Lung (tissue), 12 donors: Measurements from ENCODE around the gene CHST1. TPM values are rescaled to one million over a fixed set of nuclear protein-coding genes. Genes with fewer than 3 reads are reported as not detected.
A peak's percentile ranks its signal among the peaks of the same experiment; 100 is the strongest.

Source experiments
- ATAC-seq: fragments of 200-7000 bp; cut with Tn5 transposase; one replicate; pipeline ENCODE4 v1.9.1; 2020; ENCODE audit warnings: moderate number of reproducible peaks; ENCODE audit not compliant: insufficient read depth, low FRiP score
- DNase-seq, 3 donors: peaks; one replicate each; pipeline ENCODE4 v3.0.0-alpha.2; 2013 to 2017
- H3K27ac ChIP-seq, 2 donors: one replicate each; pipeline ENCODE4 v1.5.1; 2013; ENCODE audit warnings: mild to moderate bottlenecking in 2 of 2, moderate library complexity in 2 of 2, control low read depth in 1 of 2, inconsistent platforms in 1 of 2, low read depth in 1 of 2, low read length in 1 of 2
- H3K27me3 ChIP-seq, 3 donors: one replicate each; pipeline ENCODE4 v1.5.1; 2013; ENCODE audit warnings: low read length in 2 of 3; ENCODE audit not compliant: control insufficient read depth in 3 of 3, insufficient read depth in 3 of 3
- H3K36me3 ChIP-seq, 4 donors: one replicate each; pipeline ENCODE4 v1.5.1; 2013; ENCODE audit warnings: low read length in 4 of 4, mild to moderate bottlenecking in 1 of 4, moderate library complexity in 1 of 4; ENCODE audit not compliant: control insufficient read depth in 4 of 4, insufficient read depth in 4 of 4
- H3K4me1 ChIP-seq, 5 donors: one replicate each; pipeline ENCODE4 v1.5.1; 2013; ENCODE audit warnings: low read length in 5 of 5, mild to moderate bottlenecking in 2 of 5, moderate library complexity in 1 of 5; ENCODE audit not compliant: control insufficient read depth in 5 of 5, insufficient read depth in 5 of 5
- H3K4me3 ChIP-seq: one replicate; pipeline ENCODE4 v1.5.1; 2013; ENCODE audit warnings: mild to moderate bottlenecking, control low read depth, moderate library complexity
- H3K9ac ChIP-seq, 2 donors: one replicate each; pipeline ENCODE4 v1.5.1; 2013; ENCODE audit warnings: low read length in 2 of 2, control low read depth in 1 of 2; ENCODE audit not compliant: insufficient read depth in 1 of 2
- H3K9me3 ChIP-seq, 4 donors: one replicate each; pipeline ENCODE4 v1.5.1; 2013; ENCODE audit warnings: low read length in 3 of 4, mild to moderate bottlenecking in 1 of 4, moderate library complexity in 1 of 4; ENCODE audit not compliant: control insufficient read depth in 4 of 4, insufficient read depth in 3 of 4
- CTCF ChIP-seq: IDR thresholded peaks from 2 replicates; pipeline ENCODE4 v1.5.1; 2012; ENCODE audit warnings: mild to moderate bottlenecking; ENCODE audit errors: control extremely low read depth, extremely low read depth
- WGBS, 2 donors: extraction: QIAGEN DNeasy Blood & Tissue Kit; methylation state at CpG; one replicate each; pipeline ENCODE4 v1.1.7; 2013; 5-methylcytosine and 5-hydroxymethylcytosine counted together
- polyA plus RNA-seq, 2 donors: library from polyadenylated mRNA; stranded (reverse); fragments of 200-250 nt; gene quantifications; one replicate each; pipeline ENCODE4 v1.2.1, GENCODE V29; 2013
- total RNA-seq, 2 donors: library from RNA; depleted of rRNA in 1 of 2; stranded (reverse); fragments of >200 nt in 1 of 2; gene quantifications; one replicate each; pipeline ENCODE4 v1.2.1, GENCODE V29; 2014 to 2021
- donor health status: control.
- donor health status: control.
- donor health status: Bipolar disorder and iron deficiency.
- donor health status: healthy.
- donor health status: DM: yes; HTN: yes; CAD: no.

CHST1 gene
- total and polyA plus RNA-seq, 4 donors = 1.7 to 2.4 (median 1.9) TPM

- 14 to 29% methylated on average over 3 of the region's 3 CpGs for WGBS, 2 donors
- Histone ChIP-seq H3K27me3 (no peaks in the 10 kb centered on the region), H3K4me3 (no peak overlapping the region), H3K4me1 (peaks cover 0 to 26% (median 4%) of the 10 kb centered on the region in 5 donors), H3K9me3 (peaks cover 0 to 2% (median 0%) of the 10 kb centered on the region in 4 donors), H3K27ac (no peak overlapping the region), H3K36me3 (no peaks in the 10 kb centered on the region), H3K9ac (no peak overlapping the region)
- ATAC-seq (no peak), DNase-seq (peak; percentile 46 to 68 (median 46))
- TF ChIP-seq CTCF = no peak
Measured at GRCh38 chr11:45610627-45611026, 54.8 kb downstream of the CHST1 start.

GRCh38 chr11:45609902-45610301 is 55.5 kb downstream of the CHST1 start:
- no peak overlapping the region for H3K9ac ChIP-seq
- DNase-seq = no peak
- no peaks in the 10 kb centered on the region for H3K36me3 ChIP-seq
- H3K4me1 ChIP-seq = peaks cover 0 to 32% (median 4%) of the 10 kb centered on the region in 5 donors
- ATAC-seq = no peak
- no peak overlapping the region for H3K4me3 ChIP-seq
- no peaks in the 10 kb centered on the region for H3K27me3 ChIP-seq
- 38 to 47% methylated on average over 2 of the region's 2 CpGs for WGBS, 2 donors
- H3K27ac ChIP-seq = no peak overlapping the region
- TF ChIP-seq CTCF = no peak
- H3K9me3 ChIP-seq = no peaks in the 10 kb centered on the region

- no peaks in the 10 kb centered on the region for H3K36me3 ChIP-seq
- H3K4me3 ChIP-seq = no peak overlapping the region
- no peak for TF ChIP-seq CTCF
- ATAC-seq = no peak
- no peaks in the 10 kb centered on the region for H3K9me3 ChIP-seq
- WGBS, 2 donors = 83 to 90% methylated on average over 3 of the region's 3 CpGs
- no peak overlapping the region for H3K9ac ChIP-seq
- no peaks in the 10 kb centered on the region for H3K27me3 ChIP-seq
- DNase-seq = no peak
- H3K4me1 ChIP-seq = peaks cover 0 to 36% (median 4%) of the 10 kb centered on the region in 5 donors
- no peak overlapping the region for H3K27ac ChIP-seq
Measured at GRCh38 chr11:45609337-45609736, 56.1 kb downstream of the CHST1 start.

- no peak overlapping the region for H3K9ac ChIP-seq
- TF ChIP-seq CTCF = no peak
- 50% methylated on average over 5 of the region's 5 CpGs for WGBS, 2 donors
- no peaks in the 10 kb centered on the region for H3K27me3 ChIP-seq
- H3K36me3 ChIP-seq = no peaks in the 10 kb centered on the region
- H3K9me3 ChIP-seq = no peaks in the 10 kb centered on the region
- ATAC-seq (no peak), DNase-seq (peak; percentile 73 to 90 (median 89))
- no peak overlapping the region for H3K27ac ChIP-seq
- no peak overlapping the region for H3K4me3 ChIP-seq
- H3K4me1 ChIP-seq = peaks cover 0 to 36% (median 4%) of the 10 kb centered on the region in 5 donors
Measured at GRCh38 chr11:45607995-45608394, 57.4 kb downstream of the CHST1 start.
